Activated T-cell treated with anti-CD3 and anti-CD28 coated beads, Interleukin-2, amount 50 U/mL, for 4 hours (primary cell): ENCODE data around the gene IGDCC3. TPM values are rescaled to one million over a fixed set of nuclear protein-coding genes. Genes with fewer than 3 reads are reported as not detected.
A peak's percentile ranks its signal among the peaks of the same experiment; 100 is the strongest.

Experiments used
- ATAC-seq, 2 donors: fragments of 200-7000 bp; cut with Tn5 transposase; one replicate each; pipeline ENCODE4 v1.10.0; 2021
- DNase-seq: peaks from one replicate; pipeline ENCODE4 v3.0.0-alpha.2; 2020
- H3K27me3 Mint-ChIP-seq: one replicate; pipeline ENCODE4 v1.8.0; 2021; ENCODE audit warnings: low read depth, mixed read lengths
- H3K36me3 Mint-ChIP-seq: one replicate; pipeline ENCODE4 v1.8.0; 2022; ENCODE audit warnings: mixed read lengths; ENCODE audit not compliant: insufficient read depth
- H3K4me1 Mint-ChIP-seq: one replicate; pipeline ENCODE4 v1.8.0; 2021; ENCODE audit warnings: low read depth, mixed read lengths
- H3K4me3 Mint-ChIP-seq: one replicate; pipeline ENCODE4 v1.8.0; 2021; ENCODE audit warnings: mild to moderate bottlenecking, moderate library complexity, mixed read lengths
- H3K9me3 Mint-ChIP-seq: one replicate; pipeline ENCODE4 v1.8.0; 2021; ENCODE audit warnings: mixed read lengths
- total RNA-seq, 3 donors: library from RNA; stranded (reverse); gene quantifications; one replicate each; pipeline ENCODE4 v1.2.1, GENCODE V29; 2021

IGDCC3 gene
- total RNA-seq, 3 donors from 2014 or later, result 0.10 TPM; not detected in 2

GRCh38 chr15:65329984-65330735 lies 47.6 kb downstream of the IGDCC3 start:
- H3K4me1 Mint-ChIP-seq, result no peaks in the 10 kb centered on the region
- ATAC-seq (no peak), DNase-seq (no peak)
- H3K27me3 Mint-ChIP-seq, result peaks cover 6% of the 10 kb centered on the region
- no peaks in the 10 kb centered on the region for H3K36me3 Mint-ChIP-seq
- no peaks in the 10 kb centered on the region for H3K9me3 Mint-ChIP-seq
- no peak overlapping the region for H3K4me3 Mint-ChIP-seq

GRCh38 chr15:65329288-65329983 lies 48.4 kb downstream of the IGDCC3 start:
- Mint-ChIP-seq H3K4me3 (no peak overlapping the region), H3K4me1 (no peaks in the 10 kb centered on the region), H3K27me3 (peaks cover 6% of the 10 kb centered on the region), H3K9me3 (no peaks in the 10 kb centered on the region), H3K36me3 (no peaks in the 10 kb centered on the region)
- DNase-seq (no peak), ATAC-seq (no peak)

- no peak for ATAC-seq
- Mint-ChIP-seq H3K4me1 (no peaks in the 10 kb centered on the region), H3K9me3 (no peaks in the 10 kb centered on the region), H3K4me3 (no peak overlapping the region), H3K27me3 (peaks cover 3% of the 10 kb centered on the region), H3K36me3 (no peaks in the 10 kb centered on the region)
- DNase-seq, result no peak
These were observed 49.1 kb downstream of the IGDCC3 start for GRCh38 chr15:65328506-65329287.

- H3K36me3 Mint-ChIP-seq, result no peaks in the 10 kb centered on the region
- no peak overlapping the region for H3K4me3 Mint-ChIP-seq
- H3K27me3 Mint-ChIP-seq, result peaks cover 3% of the 10 kb centered on the region
- no peaks in the 10 kb centered on the region for H3K9me3 Mint-ChIP-seq
- ATAC-seq (no peak), DNase-seq (no peak)
- no peaks in the 10 kb centered on the region for H3K4me1 Mint-ChIP-seq
These were observed 50.0 kb downstream of the IGDCC3 start for GRCh38 chr15:65327651-65328393.

- Mint-ChIP-seq H3K36me3 (no peaks in the 10 kb centered on the region), H3K9me3 (no peaks in the 10 kb centered on the region), H3K27me3 (peaks cover 2% of the 10 kb centered on the region), H3K4me1 (no peaks in the 10 kb centered on the region), H3K4me3 (no peak overlapping the region)
- DNase-seq, result no peak
- no peak for ATAC-seq
These were observed 51.0 kb downstream of the IGDCC3 start for GRCh38 chr15:65326818-65327217.

- no peaks in the 10 kb centered on the region for H3K4me1 Mint-ChIP-seq
- H3K36me3 Mint-ChIP-seq, result no peaks in the 10 kb centered on the region
- H3K27me3 Mint-ChIP-seq, result peaks cover 2% of the 10 kb centered on the region
- DNase-seq, result no peak
- no peak overlapping the region for H3K4me3 Mint-ChIP-seq
- no peaks in the 10 kb centered on the region for H3K9me3 Mint-ChIP-seq
- ATAC-seq, result no peak
These were observed 51.7 kb downstream of the IGDCC3 start for GRCh38 chr15:65326117-65326526.

- no peaks in the 10 kb centered on the region for H3K4me1 Mint-ChIP-seq
- H3K4me3 Mint-ChIP-seq, result no peak overlapping the region
- H3K36me3 Mint-ChIP-seq, result no peaks in the 10 kb centered on the region
- DNase-seq, result no peak
- no peaks in the 10 kb centered on the region for H3K9me3 Mint-ChIP-seq
- peaks cover 4% of the 10 kb centered on the region for H3K27me3 Mint-ChIP-seq
- ATAC-seq, result no peak
These were observed 54.7 kb downstream of the IGDCC3 start for GRCh38 chr15:65323071-65323511.

GRCh38 chr15:65318870-65319356 lies 58.9 kb downstream of the IGDCC3 start:
- peak; percentile 72 for DNase-seq
- Mint-ChIP-seq H3K36me3 (no peaks in the 10 kb centered on the region), H3K9me3 (no peaks in the 10 kb centered on the region), H3K27me3 (peaks cover 8% of the 10 kb centered on the region), H3K4me1 (no peaks in the 10 kb centered on the region), H3K4me3 (no peak overlapping the region)
- ATAC-seq, result peak; percentile 99

GRCh38 chr15:65312400-65312916 lies 65.3 kb downstream of the IGDCC3 start:
- Mint-ChIP-seq H3K36me3 (no peaks in the 10 kb centered on the region), H3K4me3 (no peak overlapping the region), H3K9me3 (no peaks in the 10 kb centered on the region), H3K4me1 (no peaks in the 10 kb centered on the region), H3K27me3 (peaks cover 10% of the 10 kb centered on the region)
- DNase-seq (no peak), ATAC-seq (no peak)

GRCh38 chr15:65311760-65312159 lies 66.0 kb downstream of the IGDCC3 start:
- H3K27me3 Mint-ChIP-seq, result peaks cover 10% of the 10 kb centered on the region
- no peaks in the 10 kb centered on the region for H3K36me3 Mint-ChIP-seq
- DNase-seq (no peak), ATAC-seq (no peak)
- no peaks in the 10 kb centered on the region for H3K9me3 Mint-ChIP-seq
- H3K4me1 Mint-ChIP-seq, result no peaks in the 10 kb centered on the region
- H3K4me3 Mint-ChIP-seq, result no peak overlapping the region

GRCh38 chr15:65310431-65311137 lies 67.2 kb downstream of the IGDCC3 start:
- Mint-ChIP-seq H3K27me3 (peaks cover 10% of the 10 kb centered on the region), H3K4me3 (no peak overlapping the region), H3K9me3 (no peaks in the 10 kb centered on the region), H3K4me1 (peaks cover 4% of the 10 kb centered on the region), H3K36me3 (no peaks in the 10 kb centered on the region)
- no peak for DNase-seq
- no peak for ATAC-seq

- Mint-ChIP-seq H3K4me3 (no peak overlapping the region), H3K27me3 (peaks cover 6% of the 10 kb centered on the region), H3K4me1 (peaks cover 7% of the 10 kb centered on the region), H3K9me3 (no peaks in the 10 kb centered on the region), H3K36me3 (no peaks in the 10 kb centered on the region)
- DNase-seq, result no peak
- no peak for ATAC-seq
These were observed 67.9 kb downstream of the IGDCC3 start for GRCh38 chr15:65309882-65310418.

- peaks cover 6% of the 10 kb centered on the region for H3K27me3 Mint-ChIP-seq
- no peak overlapping the region for H3K4me3 Mint-ChIP-seq
- DNase-seq, result no peak
- H3K36me3 Mint-ChIP-seq, result no peaks in the 10 kb centered on the region
- H3K9me3 Mint-ChIP-seq, result no peaks in the 10 kb centered on the region
- H3K4me1 Mint-ChIP-seq, result peaks cover 13% of the 10 kb centered on the region
- ATAC-seq, result no peak
These were observed 69.8 kb downstream of the IGDCC3 start for GRCh38 chr15:65307978-65308377.
